GM20000 (cell line): ENCODE results near the gene EIF2A.

Source experiments
- DNase-seq: peaks from one replicate; pipeline ENCODE4 v3.0.0; 2012; ENCODE audit warnings: low spot score
- TF ChIP-seq, protein P1 (sequence below): IDR thresholded peaks from 2 replicates; pipeline ENCODE4 v1.5.1; 2012; ENCODE audit warnings: mild to moderate bottlenecking, control low read depth; ENCODE audit errors: extremely low read depth, missing control alignments

Gene EIF2A

GRCh38 chr3:150511122-150511821 is 35.3 kb upstream of the EIF2A start:
- TF ChIP-seq, protein P1, sequence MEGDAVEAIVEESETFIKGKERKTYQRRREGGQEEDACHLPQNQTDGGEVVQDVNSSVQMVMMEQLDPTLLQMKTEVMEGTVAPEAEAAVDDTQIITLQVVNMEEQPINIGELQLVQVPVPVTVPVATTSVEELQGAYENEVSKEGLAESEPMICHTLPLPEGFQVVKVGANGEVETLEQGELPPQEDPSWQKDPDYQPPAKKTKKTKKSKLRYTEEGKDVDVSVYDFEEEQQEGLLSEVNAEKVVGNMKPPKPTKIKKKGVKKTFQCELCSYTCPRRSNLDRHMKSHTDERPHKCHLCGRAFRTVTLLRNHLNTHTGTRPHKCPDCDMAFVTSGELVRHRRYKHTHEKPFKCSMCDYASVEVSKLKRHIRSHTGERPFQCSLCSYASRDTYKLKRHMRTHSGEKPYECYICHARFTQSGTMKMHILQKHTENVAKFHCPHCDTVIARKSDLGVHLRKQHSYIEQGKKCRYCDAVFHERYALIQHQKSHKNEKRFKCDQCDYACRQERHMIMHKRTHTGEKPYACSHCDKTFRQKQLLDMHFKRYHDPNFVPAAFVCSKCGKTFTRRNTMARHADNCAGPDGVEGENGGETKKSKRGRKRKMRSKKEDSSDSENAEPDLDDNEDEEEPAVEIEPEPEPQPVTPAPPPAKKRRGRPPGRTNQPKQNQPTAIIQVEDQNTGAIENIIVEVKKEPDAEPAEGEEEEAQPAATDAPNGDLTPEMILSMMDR = no peak
- DNase-seq = no peak

DNA sequence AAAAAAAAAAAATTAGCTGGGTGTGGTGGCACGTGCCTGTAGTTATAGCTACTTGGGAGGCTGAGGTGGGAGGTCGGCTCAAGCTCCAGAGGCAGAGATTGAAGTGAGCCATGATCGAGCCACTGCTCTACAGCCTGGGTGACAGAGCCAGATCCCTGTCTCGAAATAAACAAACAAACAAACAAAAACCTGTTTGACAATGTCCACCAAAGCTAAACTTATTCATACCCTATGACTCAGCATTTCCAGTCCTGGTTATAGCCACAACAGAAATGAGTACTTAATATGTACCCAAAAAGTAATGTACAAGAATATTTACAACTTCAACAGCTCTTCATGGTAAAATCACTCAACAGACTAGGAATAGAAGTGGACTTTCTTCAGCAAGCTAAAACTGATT is 31.4 kb upstream of the EIF2A start:
- TF ChIP-seq, protein P1 = no peak
- no peak for DNase-seq

GRCh38 chr3:150519026-150519425 is 27.6 kb upstream of the EIF2A start:
- TF ChIP-seq, protein P1 = no peak
- DNase-seq = no peak

GRCh38 chr3:150520408-150520807 is 26.2 kb upstream of the EIF2A start:
- TF ChIP-seq, protein P1 = no peak
- DNase-seq = no peak

DNA sequence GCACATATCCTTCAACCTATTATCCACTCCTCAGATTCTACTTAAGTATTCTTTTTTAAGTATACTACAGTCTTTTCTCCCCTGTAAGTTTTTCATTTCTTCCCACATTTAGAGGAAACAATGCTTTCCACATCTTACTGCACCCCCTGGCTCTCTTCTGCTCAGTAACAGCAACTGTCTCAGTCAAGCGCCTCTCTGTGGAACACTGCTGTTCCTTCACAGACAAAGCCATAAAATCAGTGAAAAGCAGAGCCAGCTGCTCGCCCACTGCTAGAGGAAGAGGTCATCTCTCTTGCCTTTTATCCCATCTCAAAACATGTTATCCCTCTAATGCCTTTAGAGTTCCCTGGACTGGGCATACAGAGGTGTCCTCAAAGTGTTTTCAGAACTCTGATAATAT is 25.1 kb upstream of the EIF2A start:
- no peak for DNase-seq
- TF ChIP-seq, protein P1 = no peak

GRCh38 chr3:150523538-150523937 is 23.0 kb upstream of the EIF2A start:
- TF ChIP-seq, protein P1 = no peak
- DNase-seq = no peak

DNA sequence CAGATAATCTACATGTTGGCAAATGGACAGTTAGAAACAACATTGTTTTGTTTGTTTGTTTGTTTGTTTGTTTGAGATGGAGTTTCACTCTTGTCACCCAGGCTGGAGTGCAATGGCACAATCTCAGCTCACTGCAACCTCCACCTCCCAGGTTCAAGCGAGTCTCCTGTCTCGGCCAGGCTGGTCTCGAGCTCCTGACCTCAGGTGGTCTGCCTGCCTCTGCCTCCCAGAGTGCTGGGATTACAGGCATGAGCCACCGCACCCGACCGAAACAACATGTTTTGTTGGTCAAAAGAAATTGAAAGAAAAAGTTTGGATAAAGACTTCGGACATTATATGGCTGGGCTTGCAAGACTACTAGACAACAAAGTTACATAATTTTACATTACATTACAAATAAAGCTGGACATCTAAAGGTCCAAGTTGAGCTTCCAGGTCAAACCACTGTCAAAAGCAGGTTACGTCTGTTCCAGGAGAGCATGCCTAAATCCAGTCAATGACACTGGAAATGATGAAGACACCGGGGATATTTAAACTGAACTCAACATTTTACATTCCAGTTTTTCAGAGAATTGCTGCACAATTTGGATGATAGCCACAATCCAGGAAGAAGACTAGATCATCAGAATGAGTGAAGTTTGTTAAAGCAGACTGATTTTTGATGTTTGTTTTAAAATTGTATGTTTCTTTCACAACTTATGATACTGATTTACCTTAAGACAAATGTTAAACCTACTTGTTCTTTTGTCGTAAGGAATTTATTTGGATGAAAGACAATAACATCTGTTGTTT is 18.9 kb upstream of the EIF2A start:
- TF ChIP-seq, protein P1 = no peak
- DNase-seq = no peak
